Measurements from ENCODE around the gene FRMD3.

DNA sequence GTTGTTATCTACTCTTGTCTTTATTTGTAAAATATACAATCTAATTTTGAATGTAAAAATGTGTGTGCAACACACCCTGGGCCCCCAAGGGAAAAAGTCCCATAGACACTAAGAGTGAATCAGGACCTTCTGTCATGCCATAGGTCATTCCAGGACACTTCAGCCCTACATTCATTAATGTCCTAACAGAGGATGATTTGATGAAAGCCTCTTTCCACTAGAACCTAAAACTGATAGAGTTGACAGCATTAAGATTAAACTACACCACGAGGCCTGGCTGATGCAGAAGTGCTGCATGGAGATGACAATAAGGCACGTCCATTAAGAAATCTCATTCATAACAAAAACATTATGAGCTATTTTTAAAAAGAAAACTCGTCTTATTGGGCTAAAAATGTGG, 46.2 kb downstream of the FRMD3 start:
- TF ChIP-seq EP300 (IDR thresholded peaks at IDR 0.05; ENCODE audit: borderline replicate concordance) (no peak), RAD21 (IDR thresholded peaks at IDR 0.05; ENCODE audit: low read depth) (no peak)
